BE2C (cell line): Measurements from ENCODE around the gene ADGRE3.

ENCODE experiments used
- DNase-seq: peaks from one replicate; pipeline ENCODE4 v3.0.0-alpha.2; 2020
- H3K27me3 ChIP-seq: fragments of 250-450 bp; sonication (Bioruptor Pico); 2 replicates; pipeline ENCODE4 v1.5.1; 2020; ENCODE audit warnings: mild to moderate bottlenecking
- H3K36me3 ChIP-seq: fragments of 250-450 bp; sonication (Bioruptor Pico); 2 replicates; pipeline ENCODE4 v1.5.1; 2020; ENCODE audit warnings: mild to moderate bottlenecking
- H3K4me1 ChIP-seq: fragments of 250-450 bp; sonication (Bioruptor Pico); 2 replicates; pipeline ENCODE4 v1.5.1; 2020
- H3K4me3 ChIP-seq: 2 replicates; pipeline ENCODE4 v1.5.1; 2011; ENCODE audit warnings: low read depth, low read length
- H3K9me3 ChIP-seq: fragments of 250-450 bp; sonication (Bioruptor Pico); 2 replicates; pipeline ENCODE4 v1.5.1; 2020
- CTCF ChIP-seq: IDR thresholded peaks from 2 replicates; pipeline ENCODE4 v1.5.1; 2012; ENCODE audit warnings: mild to moderate bottlenecking, low read depth, low read length

Gene ADGRE3

GRCh38 chr19:14580623-14581237 is 93.9 kb downstream of the ADGRE3 start:
- TF ChIP-seq CTCF, result no peak
- Histone ChIP-seq H3K36me3 (no peaks in the 10 kb centered on the region), H3K4me1 (no peaks in the 10 kb centered on the region), H3K27me3 (no peaks in the 10 kb centered on the region), H3K4me3 (no peak overlapping the region), H3K9me3 (no peaks in the 10 kb centered on the region)
- no peak for DNase-seq

- H3K4me3 ChIP-seq, result no peak overlapping the region
- no peaks in the 10 kb centered on the region for H3K36me3 ChIP-seq
- H3K4me1 ChIP-seq, result no peaks in the 10 kb centered on the region
- H3K27me3 ChIP-seq, result no peaks in the 10 kb centered on the region
- H3K9me3 ChIP-seq, result no peaks in the 10 kb centered on the region
- no peak for DNase-seq
- no peak for TF ChIP-seq CTCF
Observed at GRCh38 chr19:14577885-14578427, 96.7 kb downstream of the ADGRE3 start.

GRCh38 chr19:14577264-14577663 is 97.4 kb downstream of the ADGRE3 start:
- TF ChIP-seq CTCF, result no peak
- Histone ChIP-seq H3K27me3 (no peaks in the 10 kb centered on the region), H3K9me3 (no peaks in the 10 kb centered on the region), H3K4me3 (no peak overlapping the region), H3K36me3 (no peaks in the 10 kb centered on the region), H3K4me1 (no peaks in the 10 kb centered on the region)
- no peak for DNase-seq

- H3K27me3 ChIP-seq, result no peaks in the 10 kb centered on the region
- TF ChIP-seq CTCF, result no peak
- no peaks in the 10 kb centered on the region for H3K36me3 ChIP-seq
- H3K9me3 ChIP-seq, result no peaks in the 10 kb centered on the region
- no peak overlapping the region for H3K4me3 ChIP-seq
- DNase-seq, result no peak
- no peaks in the 10 kb centered on the region for H3K4me1 ChIP-seq
Observed at GRCh38 chr19:14576363-14576762, 98.3 kb downstream of the ADGRE3 start.

GRCh38 chr19:14575428-14575980 is 99.1 kb downstream of the ADGRE3 start:
- H3K4me3 ChIP-seq, result no peak overlapping the region
- H3K4me1 ChIP-seq, result no peaks in the 10 kb centered on the region
- no peak for DNase-seq
- no peaks in the 10 kb centered on the region for H3K9me3 ChIP-seq
- H3K36me3 ChIP-seq, result no peaks in the 10 kb centered on the region
- TF ChIP-seq CTCF, result no peak
- H3K27me3 ChIP-seq, result no peaks in the 10 kb centered on the region
